ENCODE data around the gene SORCS3. TPM values are rescaled to one million over a fixed set of nuclear protein-coding genes. Genes with fewer than 3 reads are reported as not detected.
"Not testable (repeated sequence)": the region's sequence is repeated elsewhere in the genome, so short reads cannot be mapped to it uniquely, and the experiment has no call there.

Gene SORCS3
- total RNA-seq, 1 experiment from 2014 or later = not detected

DNA sequence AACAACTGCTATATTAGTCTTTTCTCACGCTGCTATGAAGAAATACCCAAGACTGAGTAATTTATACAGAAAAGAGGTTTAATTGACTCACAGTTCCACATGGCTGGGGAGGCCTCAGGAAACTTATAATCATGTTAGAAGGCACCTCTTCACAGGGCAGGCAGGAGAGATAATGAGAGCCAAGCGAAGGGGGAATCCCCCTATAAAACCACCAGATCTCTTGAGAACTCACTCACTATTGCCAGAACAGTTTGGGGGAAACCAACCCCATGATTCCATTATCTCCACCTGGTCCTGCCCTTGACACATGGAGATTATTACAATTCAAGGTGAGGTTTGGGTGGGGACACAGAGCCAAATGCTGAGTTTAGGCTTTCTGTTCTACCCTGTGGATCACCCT is 89.5 kb downstream of the SORCS3 start:
- H3K9ac ChIP-seq (ENCODE audit: low read length); H3K4me3 ChIP-seq (ENCODE audit: low read length); H3K36me3 ChIP-seq (ENCODE audit: insufficient read depth, low read length); H2AFZ ChIP-seq (ENCODE audit: low read length); H3K9me2 ChIP-seq (replicated peaks; ENCODE audit: insufficient read depth, low read length); DNase-seq; H4K20me1 ChIP-seq (ENCODE audit: insufficient read depth, low read depth, low read length); H3K79me2 ChIP-seq (ENCODE audit: low read length); H3K4me2 ChIP-seq (ENCODE audit: low read depth, low read length, poor library complexity, severe bottlenecking); H3K4me1 ChIP-seq (ENCODE audit: low read length); H3K27ac ChIP-seq (ENCODE audit: low read length); H3K9me3 ChIP-seq (ENCODE audit: low read length); H3K27me3 ChIP-seq (ENCODE audit: low read length): not testable (repeated sequence)

DNA sequence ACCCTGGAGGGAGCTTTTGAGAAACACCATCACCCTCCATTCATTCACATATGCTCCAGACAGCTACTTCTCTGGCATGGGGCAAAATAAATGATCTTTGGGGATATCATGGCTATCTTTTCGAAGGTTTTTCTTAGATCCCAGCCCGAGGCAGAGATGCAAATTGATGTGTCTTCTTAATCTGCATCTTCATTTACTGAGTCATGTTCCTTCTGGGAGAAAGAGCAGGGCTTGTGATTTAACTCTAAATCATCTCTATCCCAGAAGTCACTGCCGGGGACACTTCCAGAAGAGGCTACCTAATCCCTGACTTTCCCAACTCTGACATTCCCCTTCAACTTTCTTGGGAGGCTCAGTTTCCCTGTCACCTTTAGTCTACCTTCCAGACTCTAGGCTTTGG is 90.1 kb downstream of the SORCS3 start:
- Histone ChIP-seq H4K20me1 (ENCODE audit: insufficient read depth, low read depth, low read length) (no peaks in the 10 kb centered on the region), H3K27me3 (ENCODE audit: low read length) (no peaks in the 10 kb centered on the region), H3K9me3 (ENCODE audit: low read length) (no peaks in the 10 kb centered on the region), H3K9ac (ENCODE audit: low read length) (no peak overlapping the region), H2AFZ (ENCODE audit: low read length) (no peak overlapping the region), H3K79me2 (ENCODE audit: low read length) (no peaks in the 10 kb centered on the region), H3K4me3 (ENCODE audit: low read length) (no peak overlapping the region), H3K9me2 (replicated peaks; ENCODE audit: insufficient read depth, low read length) (no peaks in the 10 kb centered on the region), H3K4me1 (ENCODE audit: low read length) (no peaks in the 10 kb centered on the region), H3K27ac (ENCODE audit: low read length) (no peak overlapping the region), H3K36me3 (ENCODE audit: insufficient read depth, low read length) (no peaks in the 10 kb centered on the region), H3K4me2 (ENCODE audit: low read depth, low read length, poor library complexity, severe bottlenecking) (no peak overlapping the region)
- no peak for DNase-seq

DNA sequence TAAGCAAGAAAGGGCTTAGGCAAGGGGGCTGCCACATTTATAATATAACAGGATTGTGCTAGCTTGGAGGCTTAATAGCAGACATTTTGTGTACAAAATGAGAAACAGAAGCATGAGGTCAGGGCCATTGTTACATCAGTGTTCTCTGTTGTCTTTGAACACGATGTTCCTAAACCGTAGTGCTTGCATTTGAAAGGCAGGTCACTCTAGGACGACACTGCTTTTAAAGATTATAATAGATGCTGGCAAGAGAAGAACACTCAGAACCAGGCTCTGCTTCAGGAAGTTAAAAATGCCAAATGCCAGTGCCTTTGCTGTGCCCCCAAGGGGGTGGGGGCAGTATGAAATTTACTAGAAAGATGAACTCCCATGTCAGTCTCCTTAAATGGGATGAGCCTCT is 91.1 kb downstream of the SORCS3 start:
- no peaks in the 10 kb centered on the region for H3K9me3 ChIP-seq (ENCODE audit: low read length)
- no peak for DNase-seq
- no peaks in the 10 kb centered on the region for H3K79me2 ChIP-seq (ENCODE audit: low read length)
- no peak overlapping the region for H3K4me3 ChIP-seq (ENCODE audit: low read length)
- no peaks in the 10 kb centered on the region for H3K9me2 ChIP-seq (replicated peaks; ENCODE audit: insufficient read depth, low read length)
- no peaks in the 10 kb centered on the region for H4K20me1 ChIP-seq (ENCODE audit: insufficient read depth, low read depth, low read length)
- H3K9ac ChIP-seq (ENCODE audit: low read length) = no peak overlapping the region
- H3K27me3 ChIP-seq (ENCODE audit: low read length) = no peaks in the 10 kb centered on the region
- H3K27ac ChIP-seq (ENCODE audit: low read length) = no peak overlapping the region
- no peaks in the 10 kb centered on the region for H3K36me3 ChIP-seq (ENCODE audit: insufficient read depth, low read length)
- no peak overlapping the region for H2AFZ ChIP-seq (ENCODE audit: low read length)
- no peak overlapping the region for H3K4me2 ChIP-seq (ENCODE audit: low read depth, low read length, poor library complexity, severe bottlenecking)
- H3K4me1 ChIP-seq (ENCODE audit: low read length) = no peaks in the 10 kb centered on the region

DNA sequence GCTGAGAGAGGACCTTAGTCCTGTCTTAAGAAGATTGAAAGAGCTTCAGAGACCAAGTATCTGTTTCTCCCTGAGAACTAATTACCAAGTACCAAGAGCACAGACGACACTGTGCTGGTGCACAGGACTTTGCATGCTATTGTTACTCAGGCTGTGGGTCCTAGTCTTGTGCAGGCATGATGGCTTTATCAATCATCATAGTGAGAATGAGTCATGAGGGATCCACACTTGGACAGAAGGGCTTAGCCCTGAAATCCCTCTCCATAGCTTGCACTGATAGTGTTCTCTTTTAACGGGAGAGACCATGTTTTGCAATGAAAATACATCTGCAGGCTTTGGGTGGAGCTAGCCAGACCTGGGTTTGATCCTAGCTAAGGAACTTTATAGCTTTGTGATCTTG is 93.3 kb downstream of the SORCS3 start:
- Histone ChIP-seq H3K4me1 (ENCODE audit: low read length) (no peaks in the 10 kb centered on the region), H3K79me2 (ENCODE audit: low read length) (no peaks in the 10 kb centered on the region), H3K9me3 (ENCODE audit: low read length) (no peaks in the 10 kb centered on the region), H3K9me2 (replicated peaks; ENCODE audit: insufficient read depth, low read length) (no peaks in the 10 kb centered on the region), H3K27me3 (ENCODE audit: low read length) (no peaks in the 10 kb centered on the region), H3K27ac (ENCODE audit: low read length) (no peak overlapping the region), H4K20me1 (ENCODE audit: insufficient read depth, low read depth, low read length) (no peaks in the 10 kb centered on the region), H3K4me3 (ENCODE audit: low read length) (no peak overlapping the region), H3K4me2 (ENCODE audit: low read depth, low read length, poor library complexity, severe bottlenecking) (no peak overlapping the region), H3K36me3 (ENCODE audit: insufficient read depth, low read length) (no peaks in the 10 kb centered on the region), H2AFZ (ENCODE audit: low read length) (no peak overlapping the region), H3K9ac (ENCODE audit: low read length) (no peak overlapping the region)
- no peak for DNase-seq

DNA sequence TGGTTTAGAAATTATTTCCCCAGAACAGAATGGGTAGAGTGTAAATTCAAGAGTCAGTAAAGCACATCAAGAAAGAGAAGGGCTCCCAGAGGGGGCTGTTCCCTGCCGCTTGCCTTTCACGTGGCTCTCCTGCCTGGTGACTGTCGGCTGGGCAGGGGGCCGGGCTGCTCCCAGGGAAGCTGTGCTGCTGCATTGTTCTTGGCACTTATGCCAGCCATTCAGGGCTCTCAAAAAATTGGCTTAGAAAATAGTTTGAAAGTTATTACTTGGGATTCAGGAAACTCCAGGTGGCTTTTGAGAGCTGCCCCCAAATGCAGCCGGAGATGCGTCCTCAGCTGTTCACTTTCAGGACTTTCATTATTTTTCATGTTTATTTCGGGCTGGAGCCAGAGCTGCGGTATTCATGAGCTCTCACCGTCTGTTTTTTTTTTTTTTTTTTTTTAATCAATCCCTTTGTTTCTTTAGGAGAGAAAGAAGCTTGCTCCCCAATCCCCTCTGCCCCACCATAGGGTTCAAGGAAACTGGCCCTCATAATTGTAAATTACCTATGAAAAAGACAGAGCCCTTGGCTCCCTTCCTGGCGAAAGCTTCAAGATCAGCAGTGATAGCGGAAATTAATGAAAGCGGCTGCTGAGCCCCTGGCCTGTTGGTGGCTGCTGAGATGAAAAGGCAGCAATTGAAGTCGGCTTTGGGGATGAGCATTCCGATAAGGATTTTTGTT is 94.1 kb downstream of the SORCS3 start:
- no peak overlapping the region for H3K9ac ChIP-seq (ENCODE audit: low read length)
- no peaks in the 10 kb centered on the region for H3K36me3 ChIP-seq (ENCODE audit: insufficient read depth, low read length)
- H3K27ac ChIP-seq (ENCODE audit: low read length) = no peak overlapping the region
- no peaks in the 10 kb centered on the region for H3K9me3 ChIP-seq (ENCODE audit: low read length)
- no peak overlapping the region for H2AFZ ChIP-seq (ENCODE audit: low read length)
- no peak overlapping the region for H3K4me2 ChIP-seq (ENCODE audit: low read depth, low read length, poor library complexity, severe bottlenecking)
- no peaks in the 10 kb centered on the region for H3K9me2 ChIP-seq (replicated peaks; ENCODE audit: insufficient read depth, low read length)
- no peak for DNase-seq
- H3K4me3 ChIP-seq (ENCODE audit: low read length) = no peak overlapping the region
- H4K20me1 ChIP-seq (ENCODE audit: insufficient read depth, low read depth, low read length) = no peaks in the 10 kb centered on the region
- no peaks in the 10 kb centered on the region for H3K27me3 ChIP-seq (ENCODE audit: low read length)
- no peaks in the 10 kb centered on the region for H3K4me1 ChIP-seq (ENCODE audit: low read length)
- no peaks in the 10 kb centered on the region for H3K79me2 ChIP-seq (ENCODE audit: low read length)

DNA sequence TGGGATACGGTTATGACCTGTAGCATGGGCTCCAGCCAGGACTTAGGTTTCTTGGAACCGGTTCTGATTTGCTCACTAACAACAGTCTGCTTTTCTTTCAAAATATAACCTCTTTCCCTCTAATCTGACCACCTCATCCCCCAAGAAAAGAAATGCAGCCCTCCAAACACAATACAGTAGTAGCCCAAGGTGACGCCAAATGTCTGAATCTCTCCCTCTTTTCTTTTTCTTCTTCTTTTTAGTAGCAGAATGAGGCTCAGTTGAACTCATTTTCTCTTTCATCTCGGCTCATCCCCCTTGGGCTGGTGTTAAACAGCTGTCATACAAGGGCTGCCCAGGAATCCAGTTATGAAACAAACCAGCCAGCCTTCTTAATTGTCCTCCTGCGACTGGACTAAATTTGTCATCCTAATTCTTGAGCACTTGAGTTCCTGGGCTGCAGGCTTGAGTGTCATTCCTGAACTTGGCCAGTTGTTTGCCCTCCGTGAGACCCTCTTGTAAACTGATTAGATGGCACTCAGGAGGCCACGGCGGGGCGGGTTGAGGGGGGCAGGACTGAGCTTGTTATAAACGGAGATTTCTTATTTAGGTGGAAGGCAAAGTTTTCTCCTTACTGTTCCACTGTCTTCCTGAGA is 94.8 kb downstream of the SORCS3 start:
- Histone ChIP-seq H3K27ac (ENCODE audit: low read length) (no peak overlapping the region), H3K4me3 (ENCODE audit: low read length) (no peak overlapping the region), H2AFZ (ENCODE audit: low read length) (no peak overlapping the region), H3K4me1 (ENCODE audit: low read length) (no peaks in the 10 kb centered on the region), H3K9ac (ENCODE audit: low read length) (no peak overlapping the region), H3K4me2 (ENCODE audit: low read depth, low read length, poor library complexity, severe bottlenecking) (no peak overlapping the region), H3K36me3 (ENCODE audit: insufficient read depth, low read length) (no peaks in the 10 kb centered on the region), H3K79me2 (ENCODE audit: low read length) (no peaks in the 10 kb centered on the region), H3K9me3 (ENCODE audit: low read length) (no peaks in the 10 kb centered on the region), H3K9me2 (replicated peaks; ENCODE audit: insufficient read depth, low read length) (no peaks in the 10 kb centered on the region), H3K27me3 (ENCODE audit: low read length) (no peaks in the 10 kb centered on the region), H4K20me1 (ENCODE audit: insufficient read depth, low read depth, low read length) (no peaks in the 10 kb centered on the region)
- no peak for DNase-seq

DNA sequence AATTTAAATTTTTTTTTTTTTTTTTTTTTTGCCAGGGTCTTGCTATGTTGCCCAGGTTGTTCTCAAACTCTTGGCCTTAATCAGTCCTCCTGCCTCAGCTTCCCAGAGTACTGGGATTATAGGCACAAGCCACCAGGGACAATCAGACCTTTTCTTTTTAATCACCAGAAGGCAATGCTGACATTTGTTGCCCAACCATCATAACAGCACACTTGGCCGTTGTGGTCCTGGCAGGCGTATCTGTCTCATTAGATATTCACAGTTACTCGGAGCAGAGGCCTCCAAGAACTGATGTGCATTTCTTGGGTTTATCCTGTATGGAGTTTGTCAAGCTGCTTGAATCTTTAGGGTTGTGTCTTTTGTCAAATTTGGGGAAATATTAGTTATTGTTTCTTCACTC is 100.0 kb downstream of the SORCS3 start:
- Histone ChIP-seq H3K9me2 (replicated peaks; ENCODE audit: insufficient read depth, low read length) (no peaks in the 10 kb centered on the region), H3K4me2 (ENCODE audit: low read depth, low read length, poor library complexity, severe bottlenecking) (no peak overlapping the region), H3K27ac (ENCODE audit: low read length) (no peak overlapping the region), H3K79me2 (ENCODE audit: low read length) (no peaks in the 10 kb centered on the region), H3K9me3 (ENCODE audit: low read length) (no peaks in the 10 kb centered on the region), H3K36me3 (ENCODE audit: insufficient read depth, low read length) (no peaks in the 10 kb centered on the region), H3K9ac (ENCODE audit: low read length) (no peak overlapping the region), H3K4me3 (ENCODE audit: low read length) (no peak overlapping the region), H4K20me1 (ENCODE audit: insufficient read depth, low read depth, low read length) (no peaks in the 10 kb centered on the region), H3K4me1 (ENCODE audit: low read length) (no peaks in the 10 kb centered on the region), H3K27me3 (ENCODE audit: low read length) (no peaks in the 10 kb centered on the region), H2AFZ (ENCODE audit: low read length) (no peak overlapping the region)
- no peak for DNase-seq

DNA sequence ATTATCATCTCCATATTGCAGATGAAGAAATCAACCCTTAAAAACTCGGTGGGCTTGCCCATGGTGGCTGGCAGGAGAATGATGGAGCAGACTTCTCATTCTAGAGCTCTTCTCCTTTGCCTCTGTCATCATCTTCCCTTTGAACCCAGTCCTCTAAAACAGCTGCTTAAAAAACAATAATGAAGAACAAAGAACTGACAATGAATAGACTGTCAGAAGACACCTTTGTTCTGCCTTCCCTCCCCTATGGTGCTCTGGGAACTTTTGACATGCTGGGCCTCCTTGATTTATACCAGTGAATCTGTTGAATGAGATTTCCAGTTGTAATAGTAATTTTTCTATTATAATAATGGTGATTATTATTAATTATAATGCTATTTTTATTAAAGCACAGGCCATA is 103.0 kb downstream of the SORCS3 start:
- no peak overlapping the region for H2AFZ ChIP-seq (ENCODE audit: low read length)
- H3K27me3 ChIP-seq (ENCODE audit: low read length) = no peaks in the 10 kb centered on the region
- no peaks in the 10 kb centered on the region for H3K79me2 ChIP-seq (ENCODE audit: low read length)
- H3K9ac ChIP-seq (ENCODE audit: low read length) = no peak overlapping the region
- H3K9me3 ChIP-seq (ENCODE audit: low read length) = no peaks in the 10 kb centered on the region
- no peaks in the 10 kb centered on the region for H4K20me1 ChIP-seq (ENCODE audit: insufficient read depth, low read depth, low read length)
- no peaks in the 10 kb centered on the region for H3K36me3 ChIP-seq (ENCODE audit: insufficient read depth, low read length)
- no peaks in the 10 kb centered on the region for H3K4me1 ChIP-seq (ENCODE audit: low read length)
- no peak for DNase-seq
- no peak overlapping the region for H3K27ac ChIP-seq (ENCODE audit: low read length)
- no peak overlapping the region for H3K4me2 ChIP-seq (ENCODE audit: low read depth, low read length, poor library complexity, severe bottlenecking)
- no peaks in the 10 kb centered on the region for H3K9me2 ChIP-seq (replicated peaks; ENCODE audit: insufficient read depth, low read length)
- no peak overlapping the region for H3K4me3 ChIP-seq (ENCODE audit: low read length)
